Measurements from ENCODE around the gene OPCML. TPM values are rescaled to one million over a fixed set of nuclear protein-coding genes. Genes with fewer than 3 reads are reported as not detected.

OPCML gene
- polyA plus RNA-seq, 1 donor (not counting 4 experiments of a cell fraction or from before 2014, with no cell fraction given) = 0.04 TPM

DNA sequence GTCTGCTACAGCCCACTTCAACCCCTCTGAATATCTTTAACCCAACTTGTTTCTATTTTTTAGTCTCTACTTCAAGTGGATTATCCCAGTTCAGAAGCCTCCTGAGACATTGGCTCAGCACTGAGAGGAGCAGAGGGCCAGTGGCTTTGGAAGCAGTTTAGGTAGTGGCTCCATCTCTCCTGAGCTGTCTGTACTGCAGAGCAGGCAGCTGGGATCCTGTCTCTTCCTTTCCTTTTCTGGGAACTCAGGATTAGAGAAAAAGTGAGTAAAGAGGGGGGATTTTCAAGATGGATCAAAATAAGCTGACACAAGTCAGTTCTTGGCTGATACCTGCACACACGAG lies 512.0 kb downstream of the OPCML start:
- H3K9ac ChIP-seq (ENCODE audit: control insufficient read depth, extremely low read depth, insufficient read depth, low read length) = no peak overlapping the region
- no peaks in the 10 kb centered on the region for H3K27me3 ChIP-seq (ENCODE audit: control insufficient read depth, extremely low read depth, insufficient read depth, low read length)
- dilution Hi-C loops (cut with MboI; ENCODE audit: extremely low pct_ligation_motif_present, low sequenced_read_pairs) = no loop called here
- DNase-seq (ENCODE audit: low read depth, low spot score) (no peak), FAIRE-seq (no peak)
- H2AFZ ChIP-seq (ENCODE audit: control insufficient read depth, low read length) = no peak overlapping the region
- no peak overlapping the region for H3K4me3 ChIP-seq (ENCODE audit: control insufficient read depth in 2 of 3, extremely low read depth in 1 of 3, insufficient read depth in 2 of 3, low read depth in 1 of 3, low read length in 3 of 3)
- TF ChIP-seq, protein P1, sequence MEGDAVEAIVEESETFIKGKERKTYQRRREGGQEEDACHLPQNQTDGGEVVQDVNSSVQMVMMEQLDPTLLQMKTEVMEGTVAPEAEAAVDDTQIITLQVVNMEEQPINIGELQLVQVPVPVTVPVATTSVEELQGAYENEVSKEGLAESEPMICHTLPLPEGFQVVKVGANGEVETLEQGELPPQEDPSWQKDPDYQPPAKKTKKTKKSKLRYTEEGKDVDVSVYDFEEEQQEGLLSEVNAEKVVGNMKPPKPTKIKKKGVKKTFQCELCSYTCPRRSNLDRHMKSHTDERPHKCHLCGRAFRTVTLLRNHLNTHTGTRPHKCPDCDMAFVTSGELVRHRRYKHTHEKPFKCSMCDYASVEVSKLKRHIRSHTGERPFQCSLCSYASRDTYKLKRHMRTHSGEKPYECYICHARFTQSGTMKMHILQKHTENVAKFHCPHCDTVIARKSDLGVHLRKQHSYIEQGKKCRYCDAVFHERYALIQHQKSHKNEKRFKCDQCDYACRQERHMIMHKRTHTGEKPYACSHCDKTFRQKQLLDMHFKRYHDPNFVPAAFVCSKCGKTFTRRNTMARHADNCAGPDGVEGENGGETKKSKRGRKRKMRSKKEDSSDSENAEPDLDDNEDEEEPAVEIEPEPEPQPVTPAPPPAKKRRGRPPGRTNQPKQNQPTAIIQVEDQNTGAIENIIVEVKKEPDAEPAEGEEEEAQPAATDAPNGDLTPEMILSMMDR (optimal IDR thresholded peaks at IDR 0.05 in 1 of 3, IDR thresholded peaks at IDR 0.05 in 1 of 3, conservative IDR thresholded peaks at IDR 0.05 in 1 of 3; ENCODE audit: extremely low read depth in 1 of 3, insufficient read depth in 2 of 3, low read length in 3 of 3) = no peak
- TF ChIP-seq EZH2 (IDR thresholded peaks at IDR 0.05; ENCODE audit: low read length) = no peak
- H3K4me1 ChIP-seq (ENCODE audit: control insufficient read depth, extremely low read depth, insufficient read depth, low read length) = no peaks in the 10 kb centered on the region
- no peaks in the 10 kb centered on the region for H3K36me3 ChIP-seq (ENCODE audit: control insufficient read depth in 2 of 2, extremely low read depth in 1 of 2, insufficient read depth in 2 of 2, low read length in 2 of 2)
- no peaks in the 10 kb centered on the region for H3K9me1 ChIP-seq (ENCODE audit: control insufficient read depth, extremely low read depth, insufficient read depth, low read length)
- no peak overlapping the region for H3K27ac ChIP-seq (ENCODE audit: control insufficient read depth, insufficient read depth, low read length)
- H4K20me1 ChIP-seq (ENCODE audit: control insufficient read depth, extremely low read depth, insufficient read depth, low read length) = no peaks in the 10 kb centered on the region
- H3K79me2 ChIP-seq (ENCODE audit: control insufficient read depth, insufficient read depth, low read length) = no peaks in the 10 kb centered on the region
- H3K4me2 ChIP-seq (ENCODE audit: control insufficient read depth, extremely low read depth, insufficient read depth, low read depth, low read length) = no peak overlapping the region
- peaks cover 3% of the 10 kb centered on the region for H3K9me3 ChIP-seq (ENCODE audit: control insufficient read depth, low read depth, low read length)

DNA sequence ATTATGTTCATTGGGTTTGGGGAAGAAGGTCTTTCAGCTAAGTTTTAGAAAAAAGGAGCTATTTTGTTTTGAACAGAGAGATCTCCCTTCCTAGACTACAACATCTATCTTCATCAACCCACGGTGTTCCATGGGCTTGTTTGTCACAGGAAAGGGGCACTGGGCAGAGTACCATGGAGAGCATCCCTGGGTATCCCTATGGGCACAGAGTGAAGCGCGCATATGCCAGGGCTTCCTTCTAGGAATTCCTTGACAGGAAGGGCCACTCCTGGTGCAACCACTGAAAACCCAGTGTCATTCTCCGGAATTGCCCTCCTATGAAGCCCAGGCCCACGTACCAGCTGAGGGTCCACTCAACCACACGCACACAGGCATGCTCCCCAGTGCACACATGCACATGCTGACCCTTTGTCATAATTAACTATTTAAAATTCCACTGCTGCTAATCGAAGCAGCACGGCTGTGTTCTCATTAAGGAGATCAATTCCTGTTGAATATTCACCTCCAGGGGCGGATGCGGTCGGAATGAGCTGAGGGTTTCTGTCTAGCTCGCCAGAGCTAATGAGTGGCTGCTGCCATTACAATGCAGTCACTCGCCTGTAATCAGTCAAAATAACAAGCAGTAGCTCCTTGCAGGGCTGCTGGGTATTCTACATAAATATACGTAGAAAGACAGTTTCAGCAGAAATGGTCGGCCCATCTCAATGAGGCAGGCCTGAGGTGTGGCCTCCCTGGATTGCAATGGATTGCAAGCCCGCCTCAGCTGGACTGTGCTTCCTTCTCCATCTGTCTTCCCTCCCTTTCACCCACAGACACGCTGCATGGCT lies 512.5 kb downstream of the OPCML start:
- FAIRE-seq = no peak
- Histone ChIP-seq H4K20me1 (ENCODE audit: control insufficient read depth, extremely low read depth, insufficient read depth, low read length) (no peaks in the 10 kb centered on the region), H2AFZ (ENCODE audit: control insufficient read depth, low read length) (no peak overlapping the region), H3K4me2 (ENCODE audit: control insufficient read depth, extremely low read depth, insufficient read depth, low read depth, low read length) (no peak overlapping the region), H3K9me3 (ENCODE audit: control insufficient read depth, low read depth, low read length) (peaks cover 3% of the 10 kb centered on the region), H3K27ac (ENCODE audit: control insufficient read depth, insufficient read depth, low read length) (no peak overlapping the region), H3K27me3 (ENCODE audit: control insufficient read depth, extremely low read depth, insufficient read depth, low read length) (no peaks in the 10 kb centered on the region), H3K36me3 (ENCODE audit: control insufficient read depth in 2 of 2, extremely low read depth in 1 of 2, insufficient read depth in 2 of 2, low read length in 2 of 2) (no peaks in the 10 kb centered on the region), H3K4me3 (ENCODE audit: control insufficient read depth in 2 of 3, extremely low read depth in 1 of 3, insufficient read depth in 2 of 3, low read depth in 1 of 3, low read length in 3 of 3) (no peak overlapping the region), H3K9me1 (ENCODE audit: control insufficient read depth, extremely low read depth, insufficient read depth, low read length) (no peaks in the 10 kb centered on the region), H3K9ac (ENCODE audit: control insufficient read depth, extremely low read depth, insufficient read depth, low read length) (no peak overlapping the region), H3K79me2 (ENCODE audit: control insufficient read depth, insufficient read depth, low read length) (no peaks in the 10 kb centered on the region), H3K4me1 (ENCODE audit: control insufficient read depth, extremely low read depth, insufficient read depth, low read length) (no peaks in the 10 kb centered on the region)
- no peak for TF ChIP-seq EZH2 (IDR thresholded peaks at IDR 0.05; ENCODE audit: low read length)
- TF ChIP-seq, protein P1 (optimal IDR thresholded peaks at IDR 0.05 in 1 of 3, IDR thresholded peaks at IDR 0.05 in 1 of 3, conservative IDR thresholded peaks at IDR 0.05 in 1 of 3; ENCODE audit: extremely low read depth in 1 of 3, insufficient read depth in 2 of 3, low read length in 3 of 3) = no peak
- no peak for DNase-seq (ENCODE audit: low read depth, low spot score)
- dilution Hi-C loops (cut with MboI; ENCODE audit: extremely low pct_ligation_motif_present, low sequenced_read_pairs) = no loop called here

Measured in keratinocyte (primary cell).